Measurements from ENCODE around the gene PSORS1C1.

DNA sequence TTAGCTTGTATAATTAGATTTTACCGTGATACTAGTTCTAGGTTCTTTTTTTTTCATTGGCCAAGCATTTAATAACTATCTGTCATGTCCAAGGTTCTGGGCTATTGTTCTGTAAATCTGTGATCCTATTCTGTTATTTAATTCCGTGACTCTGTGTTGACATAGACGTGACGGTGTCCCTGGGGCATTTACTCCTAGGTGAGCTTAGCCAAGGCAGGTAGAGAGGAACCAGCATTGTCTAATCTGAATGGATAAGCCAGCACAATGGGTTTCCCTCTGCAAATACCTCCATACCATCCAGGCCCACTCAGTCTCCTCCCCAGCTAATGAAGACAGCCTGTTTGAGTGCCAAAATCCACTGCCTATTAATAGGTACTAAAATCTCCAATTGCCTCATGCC lies 14.5 kb downstream of the PSORS1C1 start:
- TF ChIP-seq, protein P1, sequence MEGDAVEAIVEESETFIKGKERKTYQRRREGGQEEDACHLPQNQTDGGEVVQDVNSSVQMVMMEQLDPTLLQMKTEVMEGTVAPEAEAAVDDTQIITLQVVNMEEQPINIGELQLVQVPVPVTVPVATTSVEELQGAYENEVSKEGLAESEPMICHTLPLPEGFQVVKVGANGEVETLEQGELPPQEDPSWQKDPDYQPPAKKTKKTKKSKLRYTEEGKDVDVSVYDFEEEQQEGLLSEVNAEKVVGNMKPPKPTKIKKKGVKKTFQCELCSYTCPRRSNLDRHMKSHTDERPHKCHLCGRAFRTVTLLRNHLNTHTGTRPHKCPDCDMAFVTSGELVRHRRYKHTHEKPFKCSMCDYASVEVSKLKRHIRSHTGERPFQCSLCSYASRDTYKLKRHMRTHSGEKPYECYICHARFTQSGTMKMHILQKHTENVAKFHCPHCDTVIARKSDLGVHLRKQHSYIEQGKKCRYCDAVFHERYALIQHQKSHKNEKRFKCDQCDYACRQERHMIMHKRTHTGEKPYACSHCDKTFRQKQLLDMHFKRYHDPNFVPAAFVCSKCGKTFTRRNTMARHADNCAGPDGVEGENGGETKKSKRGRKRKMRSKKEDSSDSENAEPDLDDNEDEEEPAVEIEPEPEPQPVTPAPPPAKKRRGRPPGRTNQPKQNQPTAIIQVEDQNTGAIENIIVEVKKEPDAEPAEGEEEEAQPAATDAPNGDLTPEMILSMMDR (conservative IDR thresholded peaks at IDR 0.05; ENCODE audit: low read depth, low read length) = no peak
- TF ChIP-seq POLR2A (IDR thresholded peaks at IDR 0.05; ENCODE audit: low read depth, low read length) (no peak), RAD21 (IDR thresholded peaks at IDR 0.05; ENCODE audit: low read length) (no peak)
- TF ChIP-seq, protein P2, sequence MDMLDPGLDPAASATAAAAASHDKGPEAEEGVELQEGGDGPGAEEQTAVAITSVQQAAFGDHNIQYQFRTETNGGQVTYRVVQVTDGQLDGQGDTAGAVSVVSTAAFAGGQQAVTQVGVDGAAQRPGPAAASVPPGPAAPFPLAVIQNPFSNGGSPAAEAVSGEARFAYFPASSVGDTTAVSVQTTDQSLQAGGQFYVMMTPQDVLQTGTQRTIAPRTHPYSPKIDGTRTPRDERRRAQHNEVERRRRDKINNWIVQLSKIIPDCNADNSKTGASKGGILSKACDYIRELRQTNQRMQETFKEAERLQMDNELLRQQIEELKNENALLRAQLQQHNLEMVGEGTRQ (IDR thresholded peaks at IDR 0.05; ENCODE audit: low read depth, low read length) = no peak
